ENCODE results near the gene ACTN4.

The ACTN4 gene

DNA sequence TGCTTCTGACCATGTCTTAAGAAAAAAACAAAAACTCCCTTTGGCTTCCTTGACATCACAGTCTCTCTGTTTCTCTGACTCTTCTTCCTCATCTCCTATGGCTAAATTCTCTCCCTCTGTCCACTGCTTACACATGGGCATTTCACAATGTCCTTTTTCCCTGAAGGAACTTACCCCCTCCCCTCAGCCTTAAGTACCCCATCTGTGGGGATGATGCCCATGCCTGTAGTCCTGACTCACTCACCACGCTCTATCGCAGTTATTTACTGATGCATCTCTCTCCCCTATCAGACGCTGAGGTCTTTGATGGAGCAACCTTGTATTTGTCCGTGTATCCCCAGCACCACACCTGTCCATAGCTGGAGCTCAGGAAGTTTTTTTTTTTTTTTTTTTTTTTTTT is 32.4 kb downstream of the ACTN4 start:
- no peak for FAIRE-seq

DNA sequence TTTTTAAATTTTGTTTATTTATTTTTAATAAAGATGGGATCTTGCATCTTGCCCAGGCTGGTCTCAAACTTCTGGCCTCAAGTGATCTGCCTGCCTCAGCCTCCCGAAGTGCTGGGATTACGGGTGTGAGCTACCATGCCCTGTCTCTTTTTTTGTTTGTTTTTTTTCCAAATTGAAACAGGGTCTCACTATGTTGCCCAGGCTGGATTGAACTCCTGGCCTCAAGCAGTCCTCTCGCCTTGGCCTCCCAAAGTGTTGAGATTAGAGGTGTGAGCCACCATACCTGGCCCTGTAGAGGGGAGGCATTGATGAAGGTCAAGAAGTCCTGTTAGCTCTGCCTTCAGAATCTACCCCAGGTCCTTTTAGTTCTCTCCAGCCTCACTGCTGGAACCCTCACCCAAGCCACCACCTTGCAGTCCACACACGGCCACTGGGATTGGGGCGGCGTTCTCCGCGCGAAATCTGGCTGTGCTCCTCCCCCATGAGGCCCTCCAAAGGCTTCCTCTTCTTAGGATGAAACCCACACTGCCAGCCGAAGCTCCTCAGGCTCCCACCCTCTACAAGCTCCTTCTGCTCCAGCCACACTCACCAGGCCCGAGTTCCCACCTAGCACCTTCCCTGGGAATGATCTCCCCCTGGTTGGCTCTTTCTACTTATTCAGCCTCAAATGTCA is 34.9 kb downstream of the ACTN4 start:
- FAIRE-seq, result no peak

GRCh38 chr19:38682872-38683392 is 35.5 kb downstream of the ACTN4 start:
- no peak for FAIRE-seq

- FAIRE-seq, result peak; percentile 66
Measured at GRCh38 chr19:38683393-38684077, 36.1 kb downstream of the ACTN4 start.

GRCh38 chr19:38684078-38684861 is 36.8 kb downstream of the ACTN4 start:
- FAIRE-seq, result no peak

DNA sequence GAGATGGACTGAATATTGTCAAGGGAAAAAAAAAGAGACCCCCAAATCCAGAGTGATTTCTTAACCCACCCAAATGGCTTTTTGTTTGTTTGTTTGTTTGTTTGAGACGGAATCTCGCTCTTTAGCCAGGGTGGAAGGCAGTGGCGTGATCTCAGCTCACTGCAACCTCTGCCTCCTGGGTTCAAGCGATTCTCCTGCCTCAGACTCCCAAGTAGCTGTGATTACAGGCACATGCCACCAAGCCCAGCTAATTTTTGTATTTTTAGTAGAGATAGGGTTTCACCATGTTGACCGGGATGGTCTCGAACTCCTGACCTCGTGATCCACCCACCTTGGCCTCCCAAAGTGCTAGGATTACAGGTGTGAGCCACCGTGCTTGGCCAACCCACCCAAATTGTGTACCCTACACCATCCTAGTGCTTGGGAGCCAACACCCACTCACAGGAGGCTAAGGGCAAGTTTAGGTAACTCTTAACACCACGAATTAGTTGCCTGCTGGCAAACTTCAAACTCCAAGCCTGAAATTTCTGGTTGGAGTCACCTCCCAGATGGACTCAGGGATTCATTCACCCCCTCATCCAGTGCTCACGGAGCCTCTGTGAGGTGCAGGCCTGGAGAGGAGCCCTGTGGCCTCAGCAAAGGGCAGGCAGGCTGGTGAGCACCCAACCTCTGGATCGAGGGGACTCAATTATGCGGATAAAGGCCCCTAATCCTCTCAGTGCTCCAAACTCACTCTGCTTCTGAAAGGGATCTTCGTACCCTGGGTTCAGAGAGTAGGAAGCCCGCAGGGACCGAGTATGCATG is 37.6 kb downstream of the ACTN4 start:
- FAIRE-seq, result no peak

DNA sequence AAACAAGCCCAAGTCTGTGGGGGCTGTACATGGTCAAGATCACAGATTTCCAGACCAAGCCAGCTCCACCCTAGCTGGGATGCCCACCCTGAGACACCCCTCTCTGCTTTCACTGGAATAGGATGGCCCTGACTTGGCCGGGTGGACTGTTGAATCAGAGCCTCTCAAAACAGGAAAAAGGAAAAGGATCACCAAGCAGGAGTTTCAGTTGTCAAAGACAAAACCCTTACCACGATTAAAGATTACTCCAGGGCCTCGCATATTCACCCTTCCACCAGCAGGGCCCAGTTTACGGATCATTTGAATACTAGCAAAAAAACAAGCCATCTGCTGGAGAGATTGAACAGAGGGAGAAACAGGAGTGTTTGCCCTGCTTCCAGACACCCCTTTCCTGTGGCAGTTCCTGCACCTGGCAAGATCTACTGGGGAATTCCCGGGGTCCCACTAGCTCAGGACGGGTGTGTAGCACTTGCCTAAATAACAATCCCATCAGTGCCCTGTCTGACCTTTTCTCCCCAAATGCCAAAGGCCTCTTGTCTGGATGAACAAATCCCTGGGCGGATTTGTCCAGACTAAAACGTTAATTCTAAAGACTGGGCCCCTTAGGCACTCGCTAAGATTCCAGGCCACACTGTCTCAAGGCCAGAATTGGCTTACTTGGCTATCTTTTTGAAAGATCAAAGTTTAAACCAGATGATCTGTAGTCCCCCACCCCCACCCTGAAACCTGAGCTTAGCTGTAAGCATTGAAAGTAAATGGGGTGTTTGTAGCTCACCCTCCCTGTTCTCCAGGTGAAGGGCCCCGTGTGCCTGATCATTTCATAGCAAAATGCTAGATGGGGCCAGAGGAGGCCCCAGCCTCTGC is 38.4 kb downstream of the ACTN4 start:
- FAIRE-seq, result no peak

DNA sequence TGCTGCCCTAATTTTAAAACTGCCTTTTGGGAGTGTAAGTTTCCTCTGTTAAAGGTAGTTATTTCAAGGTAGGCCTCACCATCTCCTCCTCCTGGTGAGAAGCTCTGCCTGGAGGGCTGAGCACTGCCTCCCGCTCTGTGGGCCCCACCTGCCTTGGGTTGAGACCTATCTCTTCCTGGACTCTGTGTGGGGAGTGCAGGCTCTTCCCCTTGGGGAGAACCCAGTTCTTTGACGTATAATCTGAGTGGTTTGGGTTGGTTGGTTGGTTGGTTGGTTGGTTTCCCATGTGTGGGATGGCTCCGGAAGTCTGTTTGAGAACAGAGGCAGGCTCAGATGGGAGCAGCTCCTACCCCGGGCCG is 39.1 kb downstream of the ACTN4 start:
- FAIRE-seq, result no peak

- FAIRE-seq, result no peak
Measured at GRCh38 chr19:38687837-38688378, 40.5 kb downstream of the ACTN4 start.

DNA sequence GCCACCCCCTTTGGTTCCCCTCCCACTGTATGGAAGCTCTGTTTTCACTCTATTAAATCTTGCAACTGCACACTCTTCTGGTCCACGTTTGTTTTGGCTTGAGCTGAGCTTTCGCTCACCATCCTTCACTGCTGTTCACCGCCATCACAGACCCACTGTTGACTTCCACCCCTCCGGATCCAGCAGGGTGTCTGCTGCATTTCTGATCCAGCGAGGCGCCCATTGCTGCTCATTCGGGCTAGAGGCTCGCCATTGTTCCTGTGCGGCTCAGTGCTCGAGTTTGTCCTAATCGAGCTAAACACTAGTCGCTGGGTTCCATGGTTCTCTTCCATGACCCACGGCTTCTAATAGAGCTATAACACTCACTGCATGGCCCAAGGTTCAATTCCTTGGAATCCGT is 42.7 kb downstream of the ACTN4 start:
- FAIRE-seq, result no peak

- FAIRE-seq, result no peak
Measured at GRCh38 chr19:38690832-38691231, 43.4 kb downstream of the ACTN4 start.

GRCh38 chr19:38691938-38692457 is 44.5 kb downstream of the ACTN4 start:
- peak; percentile 70 for FAIRE-seq

DNA sequence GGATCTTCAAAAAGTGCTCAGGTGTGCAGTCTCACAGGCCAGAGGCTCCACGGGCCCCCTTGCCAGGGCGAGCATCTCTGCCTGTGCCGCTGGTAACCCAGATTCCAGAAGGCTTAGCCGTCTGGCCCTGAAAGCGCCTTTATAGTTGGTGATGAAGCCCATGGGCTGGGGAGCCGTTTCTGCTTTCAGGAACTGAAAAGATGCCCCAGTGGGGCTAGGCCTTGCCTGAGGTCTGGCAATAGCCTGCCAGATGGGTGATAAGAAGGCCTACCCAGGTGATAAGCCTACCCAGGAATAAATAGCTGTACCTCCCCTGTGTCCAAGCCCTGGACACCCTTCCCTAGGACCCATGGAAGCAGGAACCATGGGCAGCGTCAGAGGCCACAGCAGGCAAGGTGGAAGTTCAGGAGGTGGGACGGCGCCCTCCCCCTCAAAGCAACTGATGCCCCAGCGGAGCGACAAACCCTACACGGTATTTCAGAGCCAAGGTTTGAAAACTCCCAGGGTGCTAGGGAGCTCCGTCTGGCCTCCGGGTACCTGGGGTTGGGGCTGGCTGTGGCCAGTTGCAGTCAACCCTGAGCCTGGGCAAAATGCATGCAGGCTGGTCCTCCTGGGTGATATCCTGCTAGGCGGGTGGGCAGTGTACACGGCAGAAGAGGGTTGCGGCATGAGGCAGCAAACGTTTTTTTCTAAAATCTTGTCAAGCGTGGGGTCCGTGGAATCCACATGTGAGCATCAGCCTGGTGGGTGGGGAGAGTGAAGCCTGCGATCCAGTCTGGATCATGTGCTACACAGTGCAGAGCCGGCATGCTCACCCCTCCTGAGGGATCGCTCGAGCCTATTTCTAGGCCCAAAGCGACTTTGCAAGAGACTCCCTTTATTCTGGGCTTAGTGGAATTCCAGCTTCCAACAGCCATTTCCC is 45.3 kb downstream of the ACTN4 start:
- FAIRE-seq, result no peak

DNA sequence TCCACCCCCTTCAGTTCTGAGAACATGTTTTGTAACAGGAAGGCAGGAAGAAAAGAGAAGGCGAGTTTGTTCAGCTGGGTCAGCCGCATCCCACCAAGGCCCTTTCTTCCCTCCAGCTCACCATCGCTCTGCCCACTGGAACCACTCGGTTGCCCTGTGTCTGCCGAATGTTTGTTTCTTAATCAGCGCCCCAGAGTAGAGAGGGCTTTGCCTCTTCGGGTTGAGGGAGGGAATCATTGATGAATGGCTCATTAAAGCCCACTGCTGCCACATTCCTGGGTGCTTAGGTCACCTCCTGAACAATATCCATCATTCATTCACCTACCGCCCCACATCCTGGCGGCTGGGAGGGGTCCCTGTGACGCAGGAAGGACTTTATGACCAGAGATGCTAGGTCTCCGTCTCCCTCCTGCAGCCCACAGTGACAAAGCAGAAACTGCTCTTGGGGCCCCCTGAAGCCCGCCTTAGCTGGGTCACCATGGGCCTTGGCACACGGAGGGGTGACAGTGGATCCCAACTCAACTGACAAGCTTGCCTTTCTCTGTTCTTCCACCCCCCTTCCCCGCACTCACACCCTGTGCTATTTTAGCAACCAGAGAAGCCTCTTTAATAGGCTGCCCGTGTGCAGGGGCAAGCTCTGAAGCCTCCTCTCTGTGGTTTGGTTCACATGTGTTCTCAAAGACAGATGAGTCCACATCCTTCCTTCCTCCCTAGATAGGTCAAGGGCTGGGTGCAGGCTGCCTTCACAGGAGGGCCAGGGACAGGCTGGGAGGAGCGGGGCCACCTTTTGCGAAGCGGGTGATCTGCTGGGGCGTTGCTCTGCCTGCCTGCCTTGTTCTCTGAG is 46.2 kb downstream of the ACTN4 start:
- peak; percentile 85 for FAIRE-seq

- no peak for FAIRE-seq
Measured at GRCh38 chr19:38695317-38695683, 47.9 kb downstream of the ACTN4 start.

- no peak for FAIRE-seq
Measured at GRCh38 chr19:38695832-38696728, 48.6 kb downstream of the ACTN4 start.

- FAIRE-seq, result no peak
Measured at GRCh38 chr19:38696729-38697055, 49.2 kb downstream of the ACTN4 start.

- FAIRE-seq, result no peak
Measured at GRCh38 chr19:38697197-38697596, 49.7 kb downstream of the ACTN4 start.

Data from A204.1 (cell line).